HPDE6-E6E7 (cell line): ENCODE results near the gene FAM131A.
A peak's percentile ranks its signal among the peaks of the same experiment; 100 is the strongest.

Experiments
- DNase-seq: peaks from one replicate; pipeline ENCODE4 v3.0.0; 2011; ENCODE audit warnings: missing footprints; ENCODE audit errors: extremely low spot score

The FAM131A gene

DNA sequence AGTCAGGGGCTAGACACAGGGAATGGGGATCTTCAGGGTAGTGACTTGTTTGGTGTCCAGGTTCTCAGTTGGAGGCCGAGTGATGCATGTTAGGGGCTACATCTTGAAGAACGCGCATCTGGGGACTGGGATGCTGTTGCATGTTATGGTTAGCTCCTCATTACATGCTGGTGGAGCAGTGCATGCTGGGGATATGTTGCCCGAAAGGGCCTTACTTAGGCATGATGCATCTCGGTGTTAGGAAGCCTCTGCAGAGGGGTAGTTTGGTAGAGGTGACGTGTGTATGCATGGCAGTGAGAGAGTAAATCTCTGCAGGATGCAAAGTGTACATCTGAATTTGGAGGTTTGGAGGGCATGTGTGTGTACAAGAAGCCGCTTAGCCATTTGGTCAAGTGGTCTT, 20.6 kb upstream of the FAM131A start:
- no peak for DNase-seq

DNA sequence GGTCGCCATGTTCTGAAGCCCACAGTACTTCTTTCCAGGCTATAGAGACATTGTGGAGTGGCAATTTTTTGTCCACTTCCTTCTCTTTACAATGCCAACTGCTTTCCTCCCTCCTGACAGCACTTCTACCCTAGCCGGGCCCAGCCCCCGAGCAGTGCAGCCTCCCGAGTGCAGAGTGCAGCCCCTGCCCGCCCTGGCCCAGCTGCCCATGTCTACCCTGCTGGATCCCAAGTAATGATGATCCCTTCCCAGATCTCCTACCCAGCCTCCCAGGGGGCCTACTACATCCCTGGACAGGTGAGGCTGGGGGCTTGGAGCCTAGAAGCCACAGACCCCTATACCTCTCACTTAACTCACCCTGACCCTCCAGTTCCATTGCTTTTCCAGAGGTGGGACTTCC, 20.2 kb upstream of the FAM131A start:
- no peak for DNase-seq

DNA sequence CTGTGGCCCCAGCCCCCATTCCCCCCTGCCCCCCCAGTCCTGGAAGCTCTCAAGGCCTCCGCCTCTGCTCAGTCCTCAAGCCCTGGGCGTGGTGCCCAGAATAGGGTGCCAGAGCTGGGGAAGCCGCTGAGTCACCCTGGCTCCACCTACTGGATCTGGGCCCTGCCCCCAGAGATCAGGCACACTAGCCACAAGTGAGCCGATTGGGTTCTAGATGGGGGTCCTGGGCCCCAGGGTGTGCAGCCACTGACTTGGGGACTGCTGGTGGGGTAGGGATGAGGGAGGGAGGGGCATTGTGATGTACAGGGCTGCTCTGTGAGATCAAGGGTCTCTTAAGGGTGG, 17.3 kb upstream of the FAM131A start:
- DNase-seq, result peak; percentile 97

DNA sequence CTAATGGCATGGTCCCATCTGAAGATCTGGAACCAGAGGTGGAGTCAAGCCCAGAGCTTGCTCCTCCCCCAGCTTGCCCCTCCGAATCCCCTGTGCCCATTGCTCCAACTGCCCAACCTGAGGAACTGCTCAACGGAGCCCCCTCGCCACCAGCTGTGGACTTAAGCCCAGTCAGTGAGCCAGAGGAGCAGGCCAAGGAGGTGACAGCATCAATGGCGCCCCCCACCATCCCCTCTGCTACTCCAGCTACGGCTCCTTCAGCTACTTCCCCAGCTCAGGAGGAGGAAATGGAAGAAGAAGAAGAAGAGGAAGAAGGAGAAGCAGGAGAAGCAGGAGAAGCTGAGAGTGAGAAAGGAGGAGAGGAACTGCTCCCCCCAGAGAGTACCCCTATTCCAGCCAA, 15.7 kb upstream of the FAM131A start:
- no peak for DNase-seq

DNA sequence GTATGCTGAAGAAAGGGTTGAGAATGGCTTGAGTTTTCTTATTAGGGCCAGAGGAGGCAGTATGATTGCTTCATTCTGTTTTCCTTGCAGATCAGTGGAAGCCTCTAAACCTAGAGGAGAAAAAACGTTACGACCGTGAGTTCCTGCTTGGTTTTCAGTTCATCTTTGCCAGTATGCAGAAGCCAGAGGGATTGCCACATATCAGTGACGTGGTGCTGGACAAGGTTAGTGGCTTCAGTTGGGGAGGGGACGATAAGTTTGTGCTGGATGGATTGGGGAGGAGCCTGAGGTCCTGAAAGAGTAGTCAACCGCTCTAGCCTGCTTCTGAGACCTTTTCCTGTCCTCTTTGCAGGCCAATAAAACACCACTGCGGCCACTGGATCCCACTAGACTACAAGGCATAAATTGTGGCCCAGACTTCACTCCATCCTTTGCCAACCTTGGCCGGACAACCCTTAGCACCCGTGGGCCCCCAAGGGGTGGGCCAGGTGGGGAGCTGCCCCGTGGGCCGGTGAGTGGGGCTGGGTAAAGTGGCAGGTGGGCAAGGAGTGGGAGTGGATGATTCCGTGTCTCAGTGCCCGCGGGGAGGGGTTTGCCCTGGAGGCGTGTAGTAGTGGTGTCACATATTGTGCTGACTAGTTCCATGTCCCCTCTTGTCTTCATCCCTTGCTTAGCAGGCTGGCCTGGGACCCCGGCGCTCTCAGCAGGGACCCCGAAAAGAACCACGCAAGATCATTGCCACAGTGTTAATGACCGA, 14.5 kb upstream of the FAM131A start:
- no peak for DNase-seq

DNA sequence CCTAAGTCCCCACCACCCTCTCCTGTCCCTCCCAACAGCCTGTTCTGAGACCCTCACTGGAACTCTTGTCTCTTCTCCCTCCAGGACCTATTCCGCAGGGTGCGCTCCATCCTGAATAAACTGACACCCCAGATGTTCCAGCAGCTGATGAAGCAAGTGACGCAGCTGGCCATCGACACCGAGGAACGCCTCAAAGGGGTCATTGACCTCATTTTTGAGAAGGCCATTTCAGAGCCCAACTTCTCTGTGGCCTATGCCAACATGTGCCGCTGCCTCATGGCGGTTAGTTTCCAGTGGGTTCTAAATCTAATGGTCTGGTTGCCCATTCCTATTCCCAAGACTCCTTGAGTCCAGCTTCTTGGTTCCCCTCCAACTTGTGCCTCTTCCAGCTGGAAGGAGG, 13.7 kb upstream of the FAM131A start:
- DNase-seq, result no peak

DNA sequence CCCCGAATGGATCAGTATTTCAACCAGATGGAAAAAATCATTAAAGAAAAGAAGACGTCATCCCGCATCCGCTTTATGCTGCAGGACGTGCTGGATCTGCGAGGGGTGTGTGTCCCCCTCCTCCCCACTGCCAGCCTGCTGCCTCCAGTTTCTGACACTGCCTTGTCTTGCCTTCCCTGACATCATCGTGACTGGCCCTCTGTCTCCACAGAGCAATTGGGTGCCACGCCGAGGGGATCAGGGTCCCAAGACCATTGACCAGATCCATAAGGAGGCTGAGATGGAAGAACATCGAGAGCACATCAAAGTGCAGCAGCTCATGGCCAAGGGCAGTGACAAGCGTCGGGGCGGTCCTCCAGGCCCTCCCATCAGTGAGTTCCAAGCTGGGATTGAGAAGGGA, 12.1 kb upstream of the FAM131A start:
- no peak for DNase-seq

DNA sequence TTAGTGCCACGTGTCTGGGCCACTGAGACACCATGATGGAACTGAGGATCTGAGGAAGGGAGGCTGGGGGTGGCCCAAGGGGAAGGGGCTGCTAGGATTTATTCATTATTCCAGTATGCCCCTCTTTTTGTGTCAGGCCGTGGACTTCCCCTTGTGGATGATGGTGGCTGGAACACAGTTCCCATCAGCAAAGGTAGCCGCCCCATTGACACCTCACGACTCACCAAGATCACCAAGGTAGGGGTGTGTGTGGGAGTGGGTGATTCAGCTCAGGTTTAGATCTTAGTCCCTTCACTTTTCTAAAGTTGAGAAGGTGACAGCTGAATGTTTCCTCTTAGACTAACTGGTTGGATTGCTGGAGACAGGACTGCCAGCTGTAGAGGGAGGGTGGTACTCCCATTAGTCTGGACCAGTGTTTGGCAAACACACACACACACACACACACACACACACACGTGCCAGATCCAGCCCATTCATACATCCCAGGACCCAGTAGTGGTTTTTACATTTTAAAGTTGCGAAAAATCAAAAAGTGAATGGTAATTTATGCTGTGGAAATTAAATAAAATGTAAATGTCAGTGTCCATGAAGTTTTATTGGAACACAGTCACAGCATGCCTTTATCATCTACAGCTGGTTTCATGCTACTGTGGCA, 11.6 kb upstream of the FAM131A start:
- DNase-seq, result no peak

DNA sequence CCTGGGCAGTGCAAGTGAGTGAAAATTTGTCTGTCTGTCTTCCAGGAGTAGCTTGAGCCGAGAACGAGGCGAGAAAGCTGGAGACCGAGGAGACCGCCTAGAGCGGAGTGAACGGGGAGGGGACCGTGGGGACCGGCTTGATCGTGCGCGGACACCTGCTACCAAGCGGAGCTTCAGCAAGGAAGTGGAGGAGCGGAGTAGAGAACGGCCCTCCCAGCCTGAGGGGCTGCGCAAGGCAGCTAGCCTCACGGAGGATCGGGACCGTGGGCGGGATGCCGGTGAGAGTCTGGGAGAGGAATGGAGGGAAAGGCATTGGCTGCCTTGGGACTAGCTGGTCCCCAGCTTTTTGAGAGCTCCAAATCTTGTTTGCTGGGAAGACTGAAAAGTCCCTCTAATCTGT, 10.2 kb upstream of the FAM131A start:
- no peak for DNase-seq

DNA sequence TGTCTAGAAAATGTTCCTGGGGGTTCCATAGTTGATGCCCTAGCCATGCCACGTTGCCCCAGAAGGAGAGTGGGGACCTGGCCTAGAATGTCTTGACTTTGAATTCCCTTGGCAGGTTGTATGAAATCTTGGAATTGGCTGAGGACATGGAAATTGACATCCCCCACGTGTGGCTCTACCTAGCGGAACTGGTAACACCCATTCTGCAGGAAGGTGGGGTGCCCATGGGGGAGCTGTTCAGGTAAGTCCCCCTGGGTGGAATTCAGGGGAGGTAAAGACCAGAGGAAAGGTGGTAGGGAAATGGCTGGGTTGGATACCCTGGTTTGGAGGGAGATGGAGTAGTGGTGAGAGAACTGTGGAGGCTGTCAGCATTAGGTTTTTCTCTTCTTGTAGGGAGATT, 8.9 kb upstream of the FAM131A start:
- DNase-seq, result no peak

DNA sequence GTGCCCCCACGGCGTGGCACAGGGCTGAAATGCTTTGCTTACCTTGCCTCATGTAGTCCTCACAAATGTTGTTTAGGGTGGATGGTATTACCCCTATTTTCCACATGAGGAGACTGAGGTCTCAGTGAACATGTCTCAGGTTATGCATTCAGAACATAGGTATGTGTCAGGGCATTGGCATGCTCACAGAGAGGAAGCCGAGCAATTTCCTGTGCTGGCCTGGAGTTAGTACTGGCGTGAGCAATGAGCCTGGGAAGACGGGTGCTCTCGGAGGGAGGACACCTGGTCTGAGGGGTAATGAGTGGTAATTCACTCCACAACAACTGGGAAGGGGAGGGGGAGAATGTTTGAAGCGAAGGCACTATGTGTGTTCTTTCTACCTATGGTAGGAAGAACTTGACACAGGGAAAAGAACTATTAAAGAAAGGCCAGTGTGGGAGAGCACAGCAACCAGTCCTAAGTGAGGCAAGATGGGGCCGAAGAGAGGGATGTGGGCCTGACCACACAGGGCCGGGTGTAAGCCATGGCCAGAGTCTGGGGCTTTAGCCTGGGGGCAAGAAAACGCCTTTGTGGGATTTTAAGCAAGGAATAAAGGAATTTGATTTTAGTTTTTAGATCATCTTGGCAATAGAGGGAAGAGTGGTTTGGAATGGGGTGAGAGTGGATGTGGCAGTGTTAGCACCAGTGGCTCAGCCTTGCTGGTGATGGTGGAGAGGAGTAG, 4.9 kb upstream of the FAM131A start:
- DNase-seq, result peak; percentile 74

DNA sequence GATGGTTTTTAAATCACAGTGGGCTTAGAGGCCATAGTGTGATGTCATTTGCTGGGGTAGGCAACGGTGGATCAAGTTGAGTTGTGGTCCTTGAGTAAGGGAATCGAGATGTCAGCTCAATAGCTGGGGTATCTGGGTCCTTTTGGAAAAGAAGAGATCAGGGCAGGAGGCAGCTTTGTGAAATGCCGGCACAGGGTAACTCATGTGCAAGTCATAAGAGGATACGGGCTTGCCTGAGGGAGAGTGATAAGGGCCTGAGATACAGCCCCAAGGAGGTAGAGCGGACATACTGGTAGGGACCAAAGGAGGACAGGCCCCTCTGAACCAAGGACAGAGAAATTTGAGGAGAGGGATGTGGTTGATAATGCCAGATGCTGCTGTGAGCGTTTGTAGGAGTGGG, 4.2 kb upstream of the FAM131A start:
- DNase-seq, result no peak

DNA sequence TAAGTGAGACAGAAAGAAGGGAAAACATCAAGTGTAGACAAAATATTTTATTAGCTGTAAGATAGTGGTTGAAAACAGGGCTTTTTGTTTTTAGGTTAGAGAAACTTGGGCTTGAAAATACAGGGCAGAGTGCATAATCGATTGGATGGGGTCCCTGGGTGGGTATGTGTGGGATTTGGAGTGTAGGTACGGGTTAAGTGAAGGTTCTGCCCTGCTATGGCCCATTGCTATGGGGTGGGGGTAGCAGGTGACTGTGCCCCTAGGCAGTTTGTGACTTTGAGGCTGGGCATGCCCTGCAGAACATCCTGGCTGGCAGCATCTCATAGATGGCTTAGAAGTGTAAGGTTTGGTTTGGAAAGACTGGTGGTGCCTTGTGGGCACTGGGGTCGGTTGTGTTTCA, 3.7 kb upstream of the FAM131A start:
- DNase-seq, result no peak

DNA sequence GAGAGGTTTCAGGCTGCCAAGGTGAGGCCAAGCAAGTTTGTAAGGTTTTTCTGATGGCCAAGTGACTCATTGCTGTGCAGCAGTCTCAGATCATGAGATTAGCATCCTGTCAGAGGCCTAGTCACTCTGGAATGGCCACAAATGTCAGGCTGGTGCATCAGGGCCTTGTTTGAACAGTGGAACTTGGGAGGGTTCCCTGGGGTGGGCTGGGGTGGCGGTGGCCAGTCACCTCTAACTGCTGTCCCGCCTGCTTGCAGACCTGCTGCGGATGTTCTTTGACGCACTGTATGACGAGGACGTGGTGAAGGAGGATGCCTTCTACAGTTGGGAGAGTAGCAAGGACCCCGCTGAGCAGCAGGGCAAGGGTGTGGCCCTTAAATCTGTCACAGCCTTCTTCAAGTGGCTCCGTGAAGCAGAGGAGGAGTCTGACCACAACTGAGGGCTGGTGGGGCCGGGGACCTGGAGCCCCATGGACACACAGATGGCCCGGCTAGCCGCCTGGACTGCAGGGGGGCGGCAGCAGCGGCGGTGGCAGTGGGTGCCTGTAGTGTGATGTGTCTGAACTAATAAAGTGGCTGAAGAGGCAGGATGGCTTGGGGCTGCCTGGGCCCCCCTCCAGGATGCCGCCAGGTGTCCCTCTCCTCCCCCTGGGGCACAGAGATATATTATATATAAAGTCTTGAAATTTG, 2.8 kb upstream of the FAM131A start:
- DNase-seq, result no peak

DNA sequence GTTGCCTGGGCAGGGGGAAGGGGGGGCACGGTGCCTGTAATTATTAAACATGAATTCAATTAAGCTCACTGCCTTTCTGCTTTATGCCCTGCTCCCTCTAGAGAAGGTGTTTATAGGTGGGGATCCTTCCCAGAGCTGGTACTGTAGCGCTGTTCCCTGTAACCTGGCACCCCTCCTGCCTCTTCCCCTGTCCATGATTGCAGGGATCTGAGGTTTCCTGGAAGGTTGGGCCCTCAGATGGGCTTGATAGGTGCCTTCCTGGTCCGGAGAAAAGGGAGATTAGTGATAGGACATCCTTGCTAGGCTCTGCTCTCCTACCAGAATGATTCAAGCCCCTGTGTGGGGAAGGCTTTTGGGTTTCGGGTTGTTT, 2.1 kb upstream of the FAM131A start:
- DNase-seq, result no peak

DNA sequence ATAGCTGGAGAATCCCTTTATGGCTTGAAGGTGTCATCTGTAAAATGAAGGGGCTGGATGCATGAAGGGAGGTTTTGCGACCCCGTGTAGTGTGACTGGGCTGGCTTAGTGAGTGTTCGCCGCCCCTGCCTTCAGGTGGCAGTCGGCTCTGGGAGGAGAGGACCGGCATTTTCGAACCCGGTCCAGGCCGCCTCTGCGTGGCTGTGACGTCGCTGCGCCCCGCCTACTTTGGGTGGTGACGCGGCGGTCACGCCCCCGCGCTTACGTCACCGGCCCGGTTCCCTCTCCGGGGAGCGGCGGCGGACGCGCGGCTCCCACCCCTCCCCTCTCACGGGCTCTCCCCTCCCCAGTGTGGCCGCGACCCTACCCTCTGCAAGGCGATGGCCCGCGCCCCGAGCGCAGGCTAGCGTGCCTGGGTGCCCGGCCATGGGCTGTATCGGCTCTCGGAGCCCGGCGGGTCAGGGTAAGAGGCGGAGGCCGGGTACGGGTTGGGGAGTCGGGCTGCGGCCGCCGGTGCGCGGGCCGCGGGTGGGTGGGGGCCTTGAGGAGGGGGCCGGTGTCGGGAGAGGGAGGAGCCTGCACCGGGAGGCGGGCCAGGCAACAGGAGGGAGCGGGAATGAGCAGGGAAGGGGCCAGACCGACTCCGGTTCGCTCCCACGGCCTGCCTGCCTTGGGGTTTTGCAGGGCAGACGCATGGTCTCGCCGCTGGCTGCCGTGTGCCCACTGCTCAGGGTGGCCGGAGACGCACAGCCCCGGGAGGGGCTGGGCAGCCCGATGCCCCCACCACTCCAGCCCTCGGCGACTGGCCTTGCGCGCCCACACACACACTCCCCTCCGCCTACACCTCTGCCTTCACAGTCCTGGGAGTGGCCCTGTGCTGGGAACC, 1.5 kb upstream of the FAM131A start:
- no peak for DNase-seq

DNA sequence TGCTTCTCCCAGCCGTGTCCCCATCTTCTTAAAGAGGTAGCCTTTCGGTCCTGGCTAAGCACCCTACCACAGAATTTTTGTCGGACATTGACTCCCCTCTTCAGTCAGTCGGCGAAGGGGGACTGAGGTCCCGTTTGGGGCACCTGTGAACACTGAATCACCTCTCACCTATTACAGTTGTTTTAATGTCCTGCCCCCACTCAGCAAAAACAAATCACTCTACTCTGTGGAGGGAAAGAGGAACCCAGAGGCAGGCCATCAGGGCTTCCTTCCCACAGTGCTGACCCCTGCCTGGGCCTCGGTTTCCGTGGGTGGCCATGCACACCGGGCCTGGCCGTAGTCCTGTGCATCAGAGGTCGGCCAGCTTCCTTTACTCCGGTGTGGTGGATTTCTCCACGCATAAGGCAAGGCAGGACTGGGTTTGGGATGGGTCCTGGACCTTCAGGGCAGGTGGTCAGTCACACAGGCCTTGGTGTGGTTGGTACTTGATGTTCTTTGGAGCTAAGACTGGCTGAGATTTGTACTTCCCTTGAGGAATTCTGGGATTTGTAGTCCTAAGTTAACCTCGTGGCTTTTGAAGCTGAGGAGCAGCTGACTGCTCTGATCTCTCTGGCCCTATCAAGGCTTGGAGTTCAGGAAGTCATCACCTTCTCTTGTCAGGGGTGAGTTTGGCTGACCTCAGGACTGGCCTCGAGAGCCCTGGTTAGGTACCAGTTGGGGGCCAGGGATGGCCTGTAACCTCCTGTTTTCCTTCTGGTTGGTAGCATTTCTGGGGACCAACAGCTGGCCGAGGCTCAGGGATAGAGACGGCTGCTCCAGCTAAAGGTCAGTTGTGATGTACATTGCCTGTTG, 627 bp upstream of the FAM131A start:
- no peak for DNase-seq

DNA sequence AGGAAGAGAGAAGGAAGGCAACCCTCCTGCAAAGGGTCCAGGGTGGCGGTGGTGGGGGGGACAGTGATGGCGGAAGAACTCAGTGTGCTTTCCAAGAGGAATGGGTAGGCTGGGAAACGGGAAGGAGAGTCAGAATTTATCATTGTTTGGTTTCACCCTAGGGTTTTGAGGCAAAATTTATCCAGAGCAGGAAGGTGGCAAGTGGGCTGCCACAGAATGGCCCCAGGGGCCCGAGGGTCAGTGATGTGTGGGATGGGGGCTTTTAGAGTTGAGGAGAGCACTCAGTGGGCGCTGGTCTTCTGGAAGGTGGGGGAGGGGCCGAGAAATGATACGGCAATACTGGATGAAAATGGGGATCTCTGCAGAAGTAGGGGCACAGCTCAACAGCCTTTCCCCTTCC, 581 bp downstream of the FAM131A start:
- DNase-seq, result no peak

DNA sequence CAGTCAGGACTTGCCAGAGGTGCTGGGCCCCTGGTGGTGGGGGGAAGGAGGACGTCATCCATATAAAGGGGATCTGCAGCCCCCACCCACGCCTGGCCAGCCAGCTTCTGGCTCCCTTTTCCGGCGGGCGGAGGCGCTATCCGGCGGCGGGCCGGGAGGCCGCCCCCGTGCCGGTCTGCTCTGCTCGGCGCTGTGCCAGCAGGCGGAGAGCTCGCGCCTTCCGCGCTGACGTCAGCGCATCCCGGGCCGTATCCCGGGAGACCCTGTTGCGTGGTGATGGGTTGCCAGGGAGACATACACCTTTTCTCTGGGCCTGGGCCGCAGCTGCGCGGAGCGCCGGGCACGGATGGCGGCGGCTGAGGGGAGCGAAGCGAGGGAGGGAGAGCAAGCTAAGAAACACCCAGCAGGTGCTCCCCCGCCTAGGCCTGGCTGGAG, 1.1 kb downstream of the FAM131A start:
- no peak for DNase-seq

DNA sequence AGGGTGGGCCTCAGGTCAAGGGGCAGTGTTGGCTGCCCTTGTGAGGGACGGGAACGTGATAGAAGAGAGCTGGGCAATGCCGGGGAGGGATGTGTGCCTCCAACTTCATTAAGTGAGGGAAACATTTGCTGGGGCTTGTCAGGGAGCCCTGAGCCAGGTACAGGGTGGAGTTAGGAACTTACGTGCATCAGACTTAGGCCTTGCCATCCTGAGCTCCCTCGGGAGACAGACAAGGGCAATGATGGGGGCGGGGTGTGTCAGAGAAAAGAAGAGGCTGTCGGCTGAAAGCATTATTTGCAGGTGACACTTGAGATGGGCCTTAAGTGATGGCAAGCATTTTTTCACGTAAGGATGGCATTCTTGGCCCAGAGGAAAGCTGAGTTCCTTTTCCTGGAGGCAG, 1.6 kb downstream of the FAM131A start:
- no peak for DNase-seq
